Glomerular visceral epithelial cell (primary cell): ENCODE data around the gene EGFLAM.

ENCODE experiments used
- DNase-seq: peaks from one replicate; pipeline ENCODE4 v3.0.0-alpha.2; 2016; ENCODE audit errors: extremely low spot score

Gene EGFLAM

GRCh38 chr5:38447786-38448185 is 189.4 kb downstream of the EGFLAM start:
- no peak for DNase-seq

GRCh38 chr5:38448568-38449350 is 190.4 kb downstream of the EGFLAM start:
- no peak for DNase-seq

GRCh38 chr5:38450627-38451026 is 192.3 kb downstream of the EGFLAM start:
- no peak for DNase-seq

- no peak for DNase-seq
These were observed 192.8 kb downstream of the EGFLAM start for GRCh38 chr5:38451074-38451725.

- no peak for DNase-seq
These were observed 193.8 kb downstream of the EGFLAM start for GRCh38 chr5:38452201-38452600.

GRCh38 chr5:38453506-38453905 is 195.1 kb downstream of the EGFLAM start:
- no peak for DNase-seq

- no peak for DNase-seq
These were observed 195.6 kb downstream of the EGFLAM start for GRCh38 chr5:38453921-38454320.

- DNase-seq = no peak
These were observed 197.5 kb downstream of the EGFLAM start for GRCh38 chr5:38455796-38456330.

- DNase-seq = no peak
These were observed 198.5 kb downstream of the EGFLAM start for GRCh38 chr5:38456657-38457399.

GRCh38 chr5:38458174-38458573 is 199.8 kb downstream of the EGFLAM start:
- no peak for DNase-seq

- DNase-seq = no peak
These were observed 204.7 kb downstream of the EGFLAM start for GRCh38 chr5:38462976-38463633.

GRCh38 chr5:38463634-38464521 is 205.5 kb downstream of the EGFLAM start:
- DNase-seq = peak; percentile 90

- DNase-seq = no peak
These were observed 206.7 kb downstream of the EGFLAM start for GRCh38 chr5:38465061-38465460.

- no peak for DNase-seq
These were observed 207.5 kb downstream of the EGFLAM start for GRCh38 chr5:38465702-38466423.

- DNase-seq = no peak
These were observed 208.2 kb downstream of the EGFLAM start for GRCh38 chr5:38466424-38467189.

- peak; percentile 47 for DNase-seq
These were observed 209.1 kb downstream of the EGFLAM start for GRCh38 chr5:38467353-38468040.

- peak; percentile 95 for DNase-seq
These were observed 209.9 kb downstream of the EGFLAM start for GRCh38 chr5:38468202-38468673.

GRCh38 chr5:38468978-38469706 is 210.8 kb downstream of the EGFLAM start:
- DNase-seq = no peak
